GM19467 (cell line): ENCODE measurements around the gene ALX3.

Source experiments
- ATAC-seq: cut with Tn5 transposase; IDR thresholded peaks from one replicate; pipeline ENCODE4 v1.9.1; 2021; ENCODE audit warnings: mild to moderate bottlenecking, moderate library complexity; ENCODE audit not compliant: unreplicated experiment

ALX3 gene

DNA sequence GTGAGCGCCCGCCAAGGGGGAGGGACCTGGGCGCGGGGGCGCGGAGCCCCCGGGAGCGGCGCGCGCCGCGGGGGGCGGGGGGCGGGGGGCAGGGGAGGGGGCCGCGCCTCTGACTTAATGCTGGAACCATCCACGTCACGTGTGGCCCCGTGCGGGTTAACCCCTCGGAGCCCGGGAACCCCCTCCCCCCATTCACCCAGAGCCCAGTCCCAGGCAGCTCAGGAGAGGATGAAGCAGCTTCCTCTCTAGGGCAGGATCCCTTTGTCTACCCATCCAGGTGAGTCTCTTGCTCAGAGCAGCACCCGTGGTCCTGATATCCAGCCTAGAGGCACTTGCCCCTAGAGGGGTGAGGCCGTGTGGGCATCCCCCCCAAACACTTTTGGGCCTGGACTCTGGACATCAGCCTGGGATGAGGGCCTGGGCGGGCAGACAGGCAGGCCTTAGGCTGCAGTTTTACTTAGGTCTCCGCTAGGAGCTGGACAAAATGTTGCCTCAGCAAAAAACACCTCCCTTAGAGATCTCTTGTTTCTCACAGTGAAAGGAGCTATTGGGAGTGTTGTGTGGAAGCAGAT, at the start of gene ALX3:
Gene ALX3 (minus strand): TSS at position 2 of the 572 bp plus-strand sequence. CDS start 60 bp downstream, outside the sequence.
- no peak for ATAC-seq

DNA sequence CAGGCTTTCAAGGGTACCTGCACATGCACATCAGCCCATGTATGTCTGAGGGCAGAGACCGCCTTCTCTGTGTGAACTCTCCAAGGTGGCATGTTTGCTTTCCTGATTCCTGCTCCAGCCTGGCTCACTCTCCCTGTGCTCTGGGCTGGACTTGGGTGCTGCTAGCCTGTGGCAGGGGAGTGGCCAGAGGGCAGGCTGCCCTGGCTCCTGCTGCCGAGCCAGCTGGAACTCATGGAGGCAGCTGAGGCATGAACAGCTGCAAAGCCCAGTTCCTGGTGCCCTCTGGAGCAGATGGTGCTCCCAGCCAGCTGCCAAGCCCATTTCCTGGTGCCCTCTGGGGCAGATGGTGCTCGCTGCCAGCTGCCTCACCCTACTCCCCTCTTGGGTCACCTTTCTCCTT, 49.4 kb upstream of the ALX3 start:
- no peak for ATAC-seq

DNA sequence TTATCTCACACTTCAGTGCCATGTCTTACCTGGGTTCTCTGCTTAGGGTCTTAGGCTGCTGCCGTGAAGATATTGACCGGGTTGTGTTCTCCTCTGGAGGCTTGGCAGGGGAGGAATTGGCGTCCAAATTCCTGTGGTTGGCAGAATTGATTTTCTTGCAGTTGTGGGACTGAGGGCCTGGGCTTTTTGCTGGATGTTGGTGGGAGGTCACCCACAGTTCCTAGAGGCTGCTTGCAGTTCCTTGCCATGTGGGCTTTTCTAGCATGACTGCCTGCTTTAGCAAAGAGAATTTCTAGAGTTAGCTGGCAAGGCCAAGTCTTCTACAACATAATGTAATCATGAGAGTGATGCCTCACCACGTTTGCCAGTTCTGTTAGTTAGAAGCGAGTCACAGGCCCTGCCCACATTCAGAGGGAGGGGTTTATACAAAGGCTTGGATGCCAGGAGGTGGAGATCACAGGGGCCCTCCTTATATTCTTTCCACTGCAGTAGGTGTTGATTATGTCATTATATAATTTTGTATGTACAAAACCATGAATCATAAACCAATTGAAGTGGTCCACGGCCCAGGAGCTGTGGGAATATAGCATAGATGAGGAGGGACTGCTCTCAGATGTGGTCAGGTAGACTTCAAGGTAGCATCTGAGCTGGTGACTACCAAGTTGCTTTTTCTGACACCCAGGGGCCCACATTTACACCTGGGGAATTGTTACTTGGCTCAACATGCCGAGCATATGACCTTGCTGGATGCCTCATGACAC, 48.3 kb upstream of the ALX3 start:
- ATAC-seq, result no peak

- ATAC-seq, result no peak
Observed at GRCh38 chr1:110114784-110115183, 44.3 kb upstream of the ALX3 start.

DNA sequence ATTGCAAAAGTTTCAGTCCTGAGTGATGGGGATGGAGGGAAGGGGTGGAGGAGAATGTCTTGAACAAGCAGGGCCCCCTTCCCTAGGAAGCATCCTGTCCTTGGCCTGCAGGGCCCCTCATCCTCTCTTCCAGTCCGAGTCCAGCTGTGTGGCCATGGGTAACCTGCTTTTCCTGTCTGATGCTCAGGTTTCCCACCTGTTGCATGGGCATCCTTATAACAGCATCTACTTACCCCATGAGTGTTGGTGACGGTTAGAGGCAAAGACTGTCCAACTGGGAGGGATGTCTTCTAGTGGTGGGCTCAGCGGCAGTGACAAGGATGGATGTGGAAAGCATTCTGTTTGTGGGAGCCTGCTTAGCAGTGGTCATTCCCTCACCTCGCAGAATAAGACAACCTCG, 43.7 kb upstream of the ALX3 start:
- ATAC-seq, result no peak

- ATAC-seq, result no peak
Observed at GRCh38 chr1:110113551-110113950, 43.1 kb upstream of the ALX3 start.

DNA sequence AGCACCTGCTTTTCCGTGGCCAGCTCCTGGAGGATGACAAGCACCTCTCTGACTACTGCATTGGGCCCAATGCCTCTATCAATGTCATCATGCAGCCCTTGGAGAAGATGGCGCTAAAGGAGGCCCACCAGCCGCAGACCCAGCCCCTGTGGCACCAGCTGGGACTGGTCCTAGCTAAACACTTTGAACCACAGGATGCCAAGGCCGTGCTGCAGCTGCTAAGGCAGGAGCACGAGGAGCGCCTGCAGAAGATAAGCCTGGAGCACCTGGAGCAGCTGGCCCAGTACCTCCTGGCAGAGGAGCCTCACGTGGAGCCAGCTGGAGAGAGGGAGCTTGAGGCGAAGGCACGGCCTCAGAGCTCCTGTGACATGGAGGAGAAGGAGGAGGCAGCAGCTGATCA, 42.2 kb upstream of the ALX3 start:
- ATAC-seq, result no peak

DNA sequence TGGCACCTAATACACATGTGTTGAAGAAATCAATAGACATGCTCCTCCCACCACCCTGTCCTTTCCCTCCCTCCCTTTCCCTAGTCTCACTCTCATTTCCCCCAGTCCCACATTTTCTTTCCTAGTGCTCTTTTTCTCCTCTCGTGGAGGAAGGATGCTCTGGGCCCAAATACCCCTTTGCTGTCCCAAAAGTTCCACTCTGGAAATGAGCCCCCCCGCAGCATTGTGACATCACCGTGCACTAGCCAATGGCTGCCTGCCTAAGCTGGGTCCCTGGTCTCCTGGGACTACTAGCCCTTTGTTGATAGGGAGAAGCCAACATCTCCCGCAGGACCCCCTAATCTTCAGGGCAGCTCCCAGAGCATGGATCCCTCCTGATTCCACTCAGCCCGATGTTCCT, 41.7 kb upstream of the ALX3 start, which contains the start of gene UBL4B:
Gene UBL4B (plus strand): TSS at position 301 of the 400 bp plus-strand sequence. CDS start 92 bp downstream, at position 393.
- no peak for ATAC-seq

- no peak for ATAC-seq
Observed at GRCh38 chr1:110111081-110111480, 40.6 kb upstream of the ALX3 start.

GRCh38 chr1:110107867-110108469, 37.5 kb upstream of the ALX3 start:
- ATAC-seq, result no peak

DNA sequence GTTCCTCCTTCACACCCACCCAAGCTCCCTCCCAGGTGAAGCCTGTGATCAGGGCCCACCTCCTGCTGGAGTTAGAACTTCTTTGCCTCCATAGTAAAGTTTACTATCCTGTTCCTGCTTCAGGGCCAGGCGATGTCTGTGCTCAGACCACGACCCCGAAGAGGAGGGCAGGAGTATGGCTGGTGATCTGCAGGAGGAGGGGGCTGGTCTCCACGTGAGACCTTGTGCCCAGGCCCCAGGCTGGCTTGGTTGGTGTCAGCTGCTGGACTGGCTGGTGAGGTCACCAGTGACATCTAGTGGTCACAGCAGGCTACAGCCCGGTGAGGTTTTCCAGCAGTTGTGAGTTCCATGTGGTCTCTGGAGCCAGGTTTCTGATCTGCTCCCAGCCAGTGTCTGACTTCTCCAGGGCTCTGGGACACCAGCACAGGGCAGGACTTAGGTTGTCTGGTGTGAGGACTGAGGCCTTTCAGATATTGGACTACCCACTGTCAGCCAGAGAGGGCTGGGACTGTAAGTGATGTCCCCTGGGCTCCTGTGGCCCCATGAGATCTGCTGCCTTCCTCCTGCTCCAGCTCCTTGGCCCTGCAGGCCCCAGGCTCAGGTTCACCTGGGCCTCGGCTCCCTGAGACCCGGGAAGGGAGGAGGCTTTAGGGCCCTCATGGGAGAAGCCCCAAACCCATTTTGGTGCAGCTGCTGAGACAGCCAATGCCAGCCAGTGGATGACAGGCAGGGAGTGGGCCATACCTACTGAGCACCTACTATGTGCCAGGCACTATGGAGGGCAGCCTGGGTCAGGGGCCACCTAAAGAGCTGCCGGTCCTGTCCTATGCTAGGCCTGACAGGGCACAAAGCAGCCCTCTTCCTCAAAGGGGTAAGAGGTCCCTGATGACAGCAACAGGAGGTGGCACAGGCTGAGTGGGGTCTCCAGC, 35.8 kb upstream of the ALX3 start:
- no peak for ATAC-seq

DNA sequence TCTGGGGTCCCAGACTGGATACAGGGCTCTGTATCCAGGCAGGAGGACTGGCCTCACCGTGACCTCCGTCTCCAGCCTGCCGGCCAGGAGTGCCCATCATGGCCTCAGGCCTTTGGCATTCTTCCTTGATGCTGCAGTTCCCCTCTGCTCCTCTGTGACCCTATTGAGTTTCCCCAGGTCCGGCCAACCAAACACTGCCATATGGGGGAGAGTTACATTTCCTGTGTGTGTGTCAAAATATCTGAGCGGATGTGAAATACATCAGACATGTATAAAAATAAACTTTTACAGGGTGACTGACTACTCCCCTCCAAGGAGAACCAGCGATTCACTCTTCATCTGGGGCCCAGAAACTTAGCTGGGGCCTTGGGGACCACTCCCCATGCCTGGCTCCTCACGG, 31.6 kb upstream of the ALX3 start:
- no peak for ATAC-seq

DNA sequence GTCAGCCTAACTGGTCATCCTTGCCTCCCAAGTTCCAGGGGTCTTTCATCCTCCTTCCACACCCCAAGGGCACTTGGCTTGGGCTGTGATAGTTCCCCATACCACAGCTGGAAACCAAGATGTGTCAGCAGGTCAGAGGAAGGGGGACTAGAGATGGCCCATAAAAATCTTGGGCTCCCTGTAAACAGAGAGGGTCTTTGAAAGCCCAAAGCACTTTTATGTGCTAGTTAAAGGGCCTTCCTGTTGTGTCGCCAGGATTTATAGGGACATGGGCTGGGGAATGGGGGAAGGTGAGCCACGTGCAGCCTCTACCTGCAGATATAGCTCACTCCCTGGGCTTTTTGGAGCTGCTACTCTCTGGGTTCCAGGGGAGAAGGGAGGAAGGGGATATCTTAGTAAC, 29.9 kb upstream of the ALX3 start:
- ATAC-seq, result no peak

DNA sequence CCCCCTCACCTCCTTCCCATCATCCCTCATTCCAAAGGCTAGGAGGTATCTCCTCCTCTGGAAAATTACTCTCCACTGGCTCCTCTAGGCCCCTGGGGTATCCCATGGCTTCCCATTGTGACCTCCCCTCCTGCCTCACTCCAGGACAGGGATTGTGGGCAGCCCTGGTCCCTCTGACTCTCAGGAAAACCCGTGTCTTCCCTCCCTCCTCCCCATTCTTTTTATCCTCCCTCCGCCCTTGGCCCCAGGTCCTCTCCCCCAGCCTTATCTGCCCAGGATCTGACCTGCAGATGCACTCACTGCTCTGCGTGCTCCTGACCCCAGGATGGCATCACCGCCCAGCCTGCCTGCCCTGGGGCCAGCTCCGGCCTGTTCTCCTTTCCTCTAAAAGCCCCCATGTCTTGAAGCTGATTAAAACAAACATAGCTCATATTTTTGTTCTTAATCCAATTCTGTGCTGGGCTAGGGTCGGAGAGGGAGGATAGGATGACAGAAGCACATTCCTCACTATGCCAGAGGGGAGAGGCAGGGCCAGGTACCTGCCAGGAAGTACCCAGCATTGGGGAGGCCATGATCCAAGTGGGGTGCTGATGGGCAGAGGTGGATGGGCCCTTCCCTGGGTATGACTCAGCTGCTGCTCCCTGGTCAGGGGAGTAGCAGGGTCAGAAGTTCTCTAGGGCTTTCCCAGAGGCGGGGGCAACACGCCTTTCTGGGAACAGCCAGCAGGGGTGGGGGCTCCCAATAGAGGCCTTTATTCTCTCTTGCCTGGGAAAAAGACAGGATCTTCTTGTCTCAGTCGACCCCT, 28.0 kb upstream of the ALX3 start:
- no peak for ATAC-seq

DNA sequence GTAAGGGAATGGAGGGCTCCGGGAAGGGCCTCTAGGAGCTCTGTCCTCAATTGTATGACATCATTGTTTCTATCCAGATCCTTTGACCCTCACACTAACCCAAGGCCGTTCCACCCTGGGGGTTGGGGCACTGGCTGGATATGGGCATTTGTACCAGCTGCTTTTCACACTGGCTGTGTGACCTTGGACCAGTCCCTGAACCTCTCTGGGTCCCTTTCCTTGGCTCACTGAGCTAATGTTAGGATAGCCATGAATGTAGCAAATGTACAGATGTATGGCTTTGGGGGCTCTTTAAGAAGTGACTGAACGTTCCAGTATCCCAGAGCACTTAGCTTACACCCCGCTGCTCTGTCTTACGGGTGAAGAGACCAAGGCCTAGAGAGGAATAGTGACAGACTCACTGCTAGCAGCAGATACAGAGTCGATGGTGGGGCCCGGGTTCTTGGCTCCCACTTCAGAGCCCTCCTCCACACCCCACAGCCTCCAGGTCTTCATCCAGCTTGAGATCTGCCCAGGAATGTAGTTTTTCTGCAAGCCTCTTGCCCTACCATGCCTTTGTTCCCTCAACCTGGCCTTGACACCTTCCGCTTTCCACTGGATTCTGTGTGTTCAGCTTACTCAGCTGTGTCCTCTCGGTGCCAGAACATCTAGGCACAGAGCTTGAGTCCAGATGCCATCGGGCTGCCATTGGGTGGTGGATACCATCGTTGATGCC, 27.2 kb upstream of the ALX3 start:
- no peak for ATAC-seq

DNA sequence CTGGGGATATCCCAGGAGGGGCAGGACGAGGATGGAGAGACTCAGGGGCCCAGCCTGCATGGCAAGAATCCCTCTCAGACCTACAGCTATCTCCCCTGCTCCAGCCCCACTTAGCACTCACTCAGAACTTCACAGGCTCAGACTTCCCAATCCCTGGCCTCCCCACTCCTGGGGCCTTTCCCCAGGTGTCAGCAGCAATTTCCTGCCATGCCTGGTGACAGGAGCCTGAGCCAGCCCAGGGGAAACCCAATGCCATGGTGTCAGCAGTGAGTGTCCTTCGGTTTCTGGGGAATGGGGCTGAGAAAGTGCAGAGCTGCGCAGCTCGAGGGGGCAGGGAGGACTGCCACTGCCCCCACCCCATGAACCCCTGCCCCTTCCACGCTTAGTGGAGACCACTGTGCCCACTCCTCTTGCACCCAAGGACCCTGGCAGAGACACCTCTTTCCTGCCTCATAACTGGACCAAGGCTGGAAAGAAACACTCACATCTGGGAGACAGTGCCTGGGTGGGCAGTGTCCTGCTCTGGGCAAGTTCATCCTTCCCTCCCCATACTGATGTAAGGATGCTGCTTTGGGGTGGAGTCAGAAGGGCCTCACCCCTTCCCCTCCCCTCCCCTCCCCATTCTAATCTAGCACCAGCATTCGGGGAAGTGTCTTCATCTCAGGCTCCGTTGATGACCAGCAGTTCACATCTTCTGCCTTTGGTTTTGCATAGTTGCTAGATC, 24.6 kb upstream of the ALX3 start:
- ATAC-seq, result no peak

DNA sequence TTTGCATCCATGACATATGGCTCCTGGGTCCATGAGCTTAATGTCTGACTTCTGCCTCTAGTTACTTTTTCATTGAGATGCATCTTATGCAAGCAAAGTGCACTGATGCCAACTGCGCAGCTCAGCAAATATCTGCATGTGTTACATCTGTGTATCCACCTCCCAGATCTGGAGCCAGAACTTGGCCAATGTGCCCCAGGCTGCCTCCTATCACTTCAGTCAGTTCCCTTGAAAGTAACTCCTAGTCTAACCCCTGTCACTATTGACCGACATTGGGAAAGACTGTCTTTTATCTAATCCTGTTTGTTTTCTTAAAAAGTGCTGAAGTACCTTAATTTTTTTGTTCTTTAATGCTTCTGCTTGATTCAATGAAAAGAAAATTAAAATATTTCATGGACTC, 22.5 kb upstream of the ALX3 start:
- ATAC-seq, result no peak

DNA sequence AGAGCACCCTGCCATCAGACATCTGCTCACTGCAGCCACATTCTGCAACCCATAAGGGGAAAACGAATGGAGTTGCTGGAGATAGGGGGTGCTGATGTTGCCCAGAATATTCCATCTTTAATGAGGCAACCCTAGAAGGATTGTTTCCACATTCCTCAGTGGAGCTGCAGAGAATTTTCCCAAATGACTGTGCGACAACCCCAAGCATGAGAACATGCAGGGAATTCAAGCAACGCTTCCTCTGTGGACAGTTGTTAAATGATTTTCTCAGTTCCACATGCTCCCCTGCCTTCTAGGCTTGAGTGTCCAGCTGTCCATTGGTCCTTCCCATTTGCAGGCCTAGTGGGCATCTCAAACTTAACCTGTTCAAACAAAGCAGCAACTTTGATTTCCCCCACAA, 21.3 kb upstream of the ALX3 start:
- ATAC-seq, result no peak

DNA sequence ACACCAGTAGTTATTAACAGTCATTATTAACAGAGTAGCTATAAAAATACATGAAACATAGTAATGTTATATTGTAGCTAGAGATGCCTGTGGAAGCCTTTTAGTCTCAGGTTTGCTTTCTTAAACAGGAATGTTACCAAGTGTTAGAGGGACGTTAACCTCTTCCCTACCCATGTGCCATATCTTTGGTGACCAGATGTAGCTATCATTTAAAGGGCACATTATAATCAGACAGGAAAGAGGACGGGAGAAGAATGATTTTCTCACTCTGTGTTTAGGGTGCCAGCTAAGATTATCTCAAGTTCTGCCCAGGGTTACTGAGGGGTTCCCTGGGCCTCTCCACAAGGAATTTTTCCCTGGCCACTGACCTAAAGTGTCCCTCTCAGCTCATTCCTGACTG, 20.9 kb upstream of the ALX3 start:
- ATAC-seq, result no peak
